ENCODE measurements around the gene NTSR1.

DNA sequence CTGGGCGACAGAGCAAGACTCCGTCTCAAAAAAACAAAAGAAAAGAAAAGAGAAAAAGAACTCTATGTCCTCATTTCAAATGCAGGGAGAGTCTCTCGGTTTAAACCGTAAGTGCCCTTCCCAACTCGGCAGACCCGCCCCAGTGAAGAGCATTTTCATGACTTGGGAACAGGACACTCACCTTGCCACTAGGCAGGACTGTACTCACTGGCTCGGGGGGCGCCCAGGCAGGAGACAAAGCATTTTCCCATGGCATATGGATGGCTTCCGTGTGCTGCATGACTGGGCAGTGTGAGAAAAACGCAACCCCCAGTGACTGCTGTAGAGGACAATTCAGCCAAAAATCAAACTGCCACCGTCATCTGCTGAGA lies 64.0 kb downstream of the NTSR1 start:
- TF ChIP-seq, protein P1, sequence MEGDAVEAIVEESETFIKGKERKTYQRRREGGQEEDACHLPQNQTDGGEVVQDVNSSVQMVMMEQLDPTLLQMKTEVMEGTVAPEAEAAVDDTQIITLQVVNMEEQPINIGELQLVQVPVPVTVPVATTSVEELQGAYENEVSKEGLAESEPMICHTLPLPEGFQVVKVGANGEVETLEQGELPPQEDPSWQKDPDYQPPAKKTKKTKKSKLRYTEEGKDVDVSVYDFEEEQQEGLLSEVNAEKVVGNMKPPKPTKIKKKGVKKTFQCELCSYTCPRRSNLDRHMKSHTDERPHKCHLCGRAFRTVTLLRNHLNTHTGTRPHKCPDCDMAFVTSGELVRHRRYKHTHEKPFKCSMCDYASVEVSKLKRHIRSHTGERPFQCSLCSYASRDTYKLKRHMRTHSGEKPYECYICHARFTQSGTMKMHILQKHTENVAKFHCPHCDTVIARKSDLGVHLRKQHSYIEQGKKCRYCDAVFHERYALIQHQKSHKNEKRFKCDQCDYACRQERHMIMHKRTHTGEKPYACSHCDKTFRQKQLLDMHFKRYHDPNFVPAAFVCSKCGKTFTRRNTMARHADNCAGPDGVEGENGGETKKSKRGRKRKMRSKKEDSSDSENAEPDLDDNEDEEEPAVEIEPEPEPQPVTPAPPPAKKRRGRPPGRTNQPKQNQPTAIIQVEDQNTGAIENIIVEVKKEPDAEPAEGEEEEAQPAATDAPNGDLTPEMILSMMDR (IDR thresholded peaks at IDR 0.05) = no peak
- TF ChIP-seq POLR2A (IDR thresholded peaks at IDR 0.05) = no peak
